ENCODE data around the gene RIPK4. TPM values are rescaled to one million over a fixed set of nuclear protein-coding genes. Genes with fewer than 3 reads are reported as not detected.
A peak's percentile ranks its signal among the peaks of the same experiment; 100 is the strongest.

RIPK4 gene
- total RNA-seq, 1 donor from 2014 or later = not detected

DNA sequence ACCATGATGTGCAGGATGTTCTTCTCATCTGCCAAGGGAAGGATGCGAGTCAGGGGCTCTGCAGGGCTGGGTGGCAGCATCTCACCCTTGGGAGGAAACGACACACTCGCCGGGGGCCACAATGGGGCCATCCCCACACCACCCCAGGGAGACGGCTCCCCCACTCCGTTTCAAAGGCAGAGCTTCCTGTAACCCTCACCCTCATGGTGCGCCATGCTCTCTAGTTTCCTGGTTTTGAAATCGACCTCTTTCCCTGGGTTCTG is 20.2 kb downstream of the RIPK4 start:
- TF ChIP-seq, protein P1, sequence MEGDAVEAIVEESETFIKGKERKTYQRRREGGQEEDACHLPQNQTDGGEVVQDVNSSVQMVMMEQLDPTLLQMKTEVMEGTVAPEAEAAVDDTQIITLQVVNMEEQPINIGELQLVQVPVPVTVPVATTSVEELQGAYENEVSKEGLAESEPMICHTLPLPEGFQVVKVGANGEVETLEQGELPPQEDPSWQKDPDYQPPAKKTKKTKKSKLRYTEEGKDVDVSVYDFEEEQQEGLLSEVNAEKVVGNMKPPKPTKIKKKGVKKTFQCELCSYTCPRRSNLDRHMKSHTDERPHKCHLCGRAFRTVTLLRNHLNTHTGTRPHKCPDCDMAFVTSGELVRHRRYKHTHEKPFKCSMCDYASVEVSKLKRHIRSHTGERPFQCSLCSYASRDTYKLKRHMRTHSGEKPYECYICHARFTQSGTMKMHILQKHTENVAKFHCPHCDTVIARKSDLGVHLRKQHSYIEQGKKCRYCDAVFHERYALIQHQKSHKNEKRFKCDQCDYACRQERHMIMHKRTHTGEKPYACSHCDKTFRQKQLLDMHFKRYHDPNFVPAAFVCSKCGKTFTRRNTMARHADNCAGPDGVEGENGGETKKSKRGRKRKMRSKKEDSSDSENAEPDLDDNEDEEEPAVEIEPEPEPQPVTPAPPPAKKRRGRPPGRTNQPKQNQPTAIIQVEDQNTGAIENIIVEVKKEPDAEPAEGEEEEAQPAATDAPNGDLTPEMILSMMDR (conservative IDR thresholded peaks at IDR 0.05) = no peak
- no peaks in the 10 kb centered on the region for H3K27me3 Mint-ChIP-seq (ENCODE audit: low read depth)
- no peaks in the 10 kb centered on the region for H3K9me3 Mint-ChIP-seq
- no peak overlapping the region for H3K4me3 Mint-ChIP-seq
- no peaks in the 10 kb centered on the region for H3K36me3 Mint-ChIP-seq (ENCODE audit: low read depth)
- H3K4me1 Mint-ChIP-seq = peaks cover 26% of the 10 kb centered on the region
- peak overlapping the region; percentile 91 for H3K27ac Mint-ChIP-seq (ENCODE audit: unreplicated experiment)
- no peak for DNase-seq (ENCODE audit: low read depth, low spot score)

DNA sequence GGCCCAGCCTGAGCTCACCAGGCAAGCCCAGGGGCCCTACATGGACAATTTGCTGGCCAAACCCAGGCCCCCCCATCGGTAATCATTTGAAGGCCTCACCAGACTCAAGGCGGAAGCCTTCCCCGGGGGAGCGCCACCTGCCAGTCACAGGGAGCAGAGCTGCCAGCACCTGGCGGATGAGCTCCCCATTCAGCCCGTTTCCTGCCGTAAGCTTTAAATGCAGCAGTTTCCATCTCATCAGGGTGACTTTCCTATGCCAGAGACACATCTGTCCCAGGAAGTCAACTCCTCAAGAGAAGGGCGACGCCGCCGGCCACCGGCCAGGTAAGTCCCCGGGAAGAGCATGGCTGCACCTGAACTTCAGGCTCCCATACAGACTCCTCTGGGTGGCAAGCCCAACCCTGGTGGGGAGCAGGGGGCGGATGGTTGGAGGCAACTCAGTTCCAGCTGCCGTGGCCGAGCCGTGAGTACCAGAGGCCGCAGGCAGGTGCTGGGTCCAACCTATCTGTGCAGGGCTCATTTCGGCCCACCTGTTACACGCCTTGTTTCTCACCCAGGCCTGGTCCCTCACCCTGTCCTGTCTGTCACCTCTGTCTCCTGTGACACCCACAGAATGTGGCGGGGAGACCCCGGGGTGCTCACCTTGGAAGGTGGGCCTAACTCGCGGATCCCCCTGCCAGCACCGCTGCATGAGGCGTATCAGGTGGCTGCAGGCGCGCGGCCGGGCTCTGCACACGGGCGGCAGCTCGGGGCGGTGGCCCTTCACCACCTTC is 20.7 kb downstream of the RIPK4 start:
- no peaks in the 10 kb centered on the region for H3K9me3 Mint-ChIP-seq
- H3K27ac Mint-ChIP-seq (ENCODE audit: unreplicated experiment) = no peak overlapping the region
- no peaks in the 10 kb centered on the region for H3K36me3 Mint-ChIP-seq (ENCODE audit: low read depth)
- DNase-seq (ENCODE audit: low read depth, low spot score) = no peak
- TF ChIP-seq, protein P1 (conservative IDR thresholded peaks at IDR 0.05) = no peak
- H3K27me3 Mint-ChIP-seq (ENCODE audit: low read depth) = no peaks in the 10 kb centered on the region
- no peak overlapping the region for H3K4me3 Mint-ChIP-seq
- H3K4me1 Mint-ChIP-seq = peaks cover 21% of the 10 kb centered on the region

DNA sequence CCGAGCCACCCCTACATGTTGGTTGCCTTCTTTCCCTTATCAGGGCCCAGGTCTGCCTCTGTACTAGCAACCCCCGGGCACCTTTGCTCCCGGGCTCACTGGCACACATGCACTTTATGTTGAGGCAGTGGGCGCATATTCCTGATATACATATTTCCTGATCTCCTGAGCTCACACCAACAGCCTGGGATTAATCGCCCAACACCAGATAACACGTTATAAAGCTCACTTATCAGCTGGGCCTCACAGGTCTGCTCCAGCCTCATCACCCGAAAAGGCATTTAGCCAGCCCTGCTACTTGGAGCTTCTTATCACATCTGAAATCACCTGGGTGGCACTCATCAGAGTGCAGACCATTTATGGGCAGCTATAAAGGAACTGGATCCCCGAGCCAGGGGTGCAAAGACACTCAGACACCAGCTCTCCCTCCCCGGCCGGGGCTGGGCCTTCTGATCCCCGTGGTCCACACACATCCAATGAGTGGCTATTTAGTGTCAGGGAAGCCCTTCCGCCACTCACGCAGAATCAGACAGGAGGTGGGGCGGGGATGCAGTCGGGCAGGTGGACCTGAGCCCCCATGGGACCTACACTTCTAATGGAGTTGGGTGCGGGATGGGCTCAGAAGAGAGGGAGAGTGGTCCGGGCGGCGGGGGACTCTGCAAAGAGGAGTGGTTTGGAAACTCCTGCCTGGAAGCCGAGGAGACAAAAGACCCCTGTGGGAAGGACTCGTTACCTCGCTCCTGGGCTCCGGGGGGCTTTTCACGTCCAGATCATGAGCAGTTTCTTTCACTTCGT is 21.6 kb downstream of the RIPK4 start:
- H3K36me3 Mint-ChIP-seq (ENCODE audit: low read depth) = no peaks in the 10 kb centered on the region
- TF ChIP-seq, protein P1 (conservative IDR thresholded peaks at IDR 0.05) = no peak
- H3K27ac Mint-ChIP-seq (ENCODE audit: unreplicated experiment) = no peak overlapping the region
- peaks cover 16% of the 10 kb centered on the region for H3K4me1 Mint-ChIP-seq
- no peaks in the 10 kb centered on the region for H3K27me3 Mint-ChIP-seq (ENCODE audit: low read depth)
- DNase-seq (ENCODE audit: low read depth, low spot score) = no peak
- H3K9me3 Mint-ChIP-seq = no peaks in the 10 kb centered on the region
- H3K4me3 Mint-ChIP-seq = no peak overlapping the region

GRCh38 chr21:41744028-41744930 is 22.6 kb downstream of the RIPK4 start:
- Mint-ChIP-seq H3K9me3 (no peaks in the 10 kb centered on the region), H3K36me3 (ENCODE audit: low read depth) (no peaks in the 10 kb centered on the region), H3K4me3 (no peak overlapping the region), H3K27me3 (ENCODE audit: low read depth) (no peaks in the 10 kb centered on the region), H3K27ac (ENCODE audit: unreplicated experiment) (no peak overlapping the region), H3K4me1 (peaks cover 6% of the 10 kb centered on the region)
- TF ChIP-seq, protein P1 (conservative IDR thresholded peaks at IDR 0.05) = no peak
- no peak for DNase-seq (ENCODE audit: low read depth, low spot score)

DNA sequence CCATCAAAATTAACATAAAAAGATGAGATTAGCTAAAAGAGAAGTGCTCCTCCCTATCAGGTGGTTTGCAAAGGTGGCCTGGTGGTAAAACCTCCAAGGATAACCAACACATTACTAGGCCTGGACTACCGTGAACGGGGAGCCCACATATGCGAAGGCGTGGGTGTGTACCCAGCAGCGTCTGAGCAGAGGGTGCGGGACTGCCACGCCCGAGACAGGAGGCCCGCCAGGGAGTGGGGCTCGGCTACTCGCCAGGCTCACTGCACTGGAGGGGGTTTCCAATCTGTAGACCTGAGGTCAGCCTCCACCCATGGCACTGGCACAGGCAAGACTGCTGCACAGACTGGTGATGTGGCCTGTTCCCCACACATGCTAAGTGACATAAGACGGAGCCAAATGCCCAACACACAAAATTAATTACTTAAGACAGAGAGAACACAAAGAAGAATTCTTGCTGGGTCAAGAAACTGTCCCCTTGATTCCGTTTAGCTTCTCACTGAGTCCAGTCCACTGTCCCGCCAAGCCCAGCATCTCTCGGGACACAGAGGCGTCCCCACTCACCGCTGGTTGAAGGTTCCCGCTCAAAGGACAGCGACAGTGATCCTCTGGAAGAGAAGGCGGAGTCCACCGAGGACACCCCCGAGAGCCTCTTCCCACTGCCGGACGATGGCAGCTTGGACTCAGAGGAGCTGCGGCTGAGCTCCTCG is 23.4 kb downstream of the RIPK4 start:
- H3K27ac Mint-ChIP-seq (ENCODE audit: unreplicated experiment) = no peak overlapping the region
- no peak for DNase-seq (ENCODE audit: low read depth, low spot score)
- no peaks in the 10 kb centered on the region for H3K27me3 Mint-ChIP-seq (ENCODE audit: low read depth)
- H3K4me1 Mint-ChIP-seq = peaks cover 6% of the 10 kb centered on the region
- peaks cover 3% of the 10 kb centered on the region for H3K9me3 Mint-ChIP-seq
- no peaks in the 10 kb centered on the region for H3K36me3 Mint-ChIP-seq (ENCODE audit: low read depth)
- TF ChIP-seq, protein P1 (conservative IDR thresholded peaks at IDR 0.05) = no peak
- no peak overlapping the region for H3K4me3 Mint-ChIP-seq
